ENCODE results near the gene UACA. TPM values are rescaled to one million over a fixed set of nuclear protein-coding genes. Genes with fewer than 3 reads are reported as not detected.

UACA gene
- total RNA-seq, 1 experiment from 2014 or later: 44.8 TPM

DNA sequence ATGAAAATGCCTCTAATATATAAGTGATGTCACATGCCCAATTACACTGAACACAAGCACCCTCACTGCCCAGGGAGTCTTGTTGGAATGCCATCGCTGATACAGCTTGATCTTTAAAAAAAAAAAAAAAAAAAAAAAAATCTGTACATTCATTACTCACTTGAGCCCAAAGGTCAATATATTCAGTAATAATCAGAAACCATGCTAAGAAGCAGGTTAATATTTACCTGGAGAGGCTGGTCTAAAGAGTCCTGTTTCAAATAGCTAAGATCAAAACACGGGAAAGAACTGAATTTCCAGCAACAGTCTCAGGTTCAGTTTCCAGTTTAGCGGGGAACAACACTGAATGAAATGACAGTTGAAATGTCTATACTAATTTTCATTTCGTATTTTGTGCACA lies 109.9 kb downstream of the UACA start:
- Mint-ChIP-seq H3K4me3 (no peak overlapping the region), H3K4me1 (no peaks in the 10 kb centered on the region), H3K27me3 (ENCODE audit: low read depth) (no peaks in the 10 kb centered on the region), H3K9me3 (no peaks in the 10 kb centered on the region), H3K27ac (no peak overlapping the region), H3K36me3 (no peaks in the 10 kb centered on the region)
- ChIA-PET POLR2A (no interaction called here), CTCF (interaction anchor here (0.6 to 1.3 kb wide), 2 partner anchors 65 to 84 kb away, joined by 3 read pairs; no protein-coding TSS in a partner anchor)
- no peak for TF ChIP-seq NFYB (CRISPR knock-in tag; conservative IDR thresholded peaks at IDR 0.05; ENCODE audit: low read depth)
- DNase-seq (ENCODE audit: low spot score): no peak
- no peak for ATAC-seq

DNA sequence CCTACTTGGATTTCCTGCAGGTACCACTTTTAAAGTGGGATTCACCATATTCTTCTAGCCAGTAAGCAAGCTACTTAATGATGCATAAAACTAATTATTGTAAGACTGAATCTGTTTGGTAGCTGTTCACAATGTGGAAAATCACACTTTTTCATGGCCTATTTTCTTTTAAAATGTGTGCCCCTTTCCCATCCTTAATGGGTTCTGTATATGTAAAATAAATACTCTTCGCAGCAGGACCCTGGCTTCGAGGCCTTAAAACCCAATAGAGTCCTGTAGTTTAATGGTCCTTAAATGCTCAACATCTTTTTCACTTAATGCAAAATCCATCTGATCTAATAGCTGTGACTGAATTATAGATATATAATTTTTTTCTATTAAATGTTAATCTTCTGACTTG lies 111.0 kb downstream of the UACA start:
- no peaks in the 10 kb centered on the region for H3K36me3 Mint-ChIP-seq
- ATAC-seq (no peak), DNase-seq (ENCODE audit: low spot score) (no peak)
- no peak overlapping the region for H3K27ac Mint-ChIP-seq
- H3K27me3 Mint-ChIP-seq (ENCODE audit: low read depth): no peaks in the 10 kb centered on the region
- no peaks in the 10 kb centered on the region for H3K4me1 Mint-ChIP-seq
- ChIA-PET POLR2A (no interaction called here), CTCF (no interaction called here)
- H3K4me3 Mint-ChIP-seq: no peak overlapping the region
- H3K9me3 Mint-ChIP-seq: no peaks in the 10 kb centered on the region
- TF ChIP-seq CREB1 (CRISPR knock-in tag; IDR thresholded peaks at IDR 0.05) (no peak), AR (CRISPR knock-in tag; IDR thresholded peaks at IDR 0.05) (no peak), ESRRA (CRISPR knock-in tag; IDR thresholded peaks at IDR 0.05; ENCODE audit: borderline replicate concordance) (no peak), AFF4 (CRISPR knock-in tag; IDR thresholded peaks at IDR 0.05; ENCODE audit: borderline replicate concordance) (no peak), ATF1 (CRISPR knock-in tag; IDR thresholded peaks at IDR 0.05) (no peak), NR2C2 (CRISPR knock-in tag; IDR thresholded peaks at IDR 0.05) (no peak), SMAD3 (CRISPR knock-in tag; IDR thresholded peaks at IDR 0.05; ENCODE audit: borderline replicate concordance) (no peak), NR3C1 (CRISPR knock-in tag; conservative IDR thresholded peaks at IDR 0.05; ENCODE audit: low read depth) (no peak), NFYB (CRISPR knock-in tag; conservative IDR thresholded peaks at IDR 0.05; ENCODE audit: low read depth) (no peak), NFATC4 (CRISPR knock-in tag; IDR thresholded peaks at IDR 0.05) (no peak), SMAD4 (CRISPR knock-in tag; IDR thresholded peaks at IDR 0.05) (no peak)
- TF ChIP-seq, protein P1, sequence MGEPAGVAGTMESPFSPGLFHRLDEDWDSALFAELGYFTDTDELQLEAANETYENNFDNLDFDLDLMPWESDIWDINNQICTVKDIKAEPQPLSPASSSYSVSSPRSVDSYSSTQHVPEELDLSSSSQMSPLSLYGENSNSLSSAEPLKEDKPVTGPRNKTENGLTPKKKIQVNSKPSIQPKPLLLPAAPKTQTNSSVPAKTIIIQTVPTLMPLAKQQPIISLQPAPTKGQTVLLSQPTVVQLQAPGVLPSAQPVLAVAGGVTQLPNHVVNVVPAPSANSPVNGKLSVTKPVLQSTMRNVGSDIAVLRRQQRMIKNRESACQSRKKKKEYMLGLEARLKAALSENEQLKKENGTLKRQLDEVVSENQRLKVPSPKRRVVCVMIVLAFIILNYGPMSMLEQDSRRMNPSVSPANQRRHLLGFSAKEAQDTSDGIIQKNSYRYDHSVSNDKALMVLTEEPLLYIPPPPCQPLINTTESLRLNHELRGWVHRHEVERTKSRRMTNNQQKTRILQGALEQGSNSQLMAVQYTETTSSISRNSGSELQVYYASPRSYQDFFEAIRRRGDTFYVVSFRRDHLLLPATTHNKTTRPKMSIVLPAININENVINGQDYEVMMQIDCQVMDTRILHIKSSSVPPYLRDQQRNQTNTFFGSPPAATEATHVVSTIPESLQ (CRISPR knock-in tag; IDR thresholded peaks at IDR 0.05): no peak
- TF ChIP-seq, protein P2, sequence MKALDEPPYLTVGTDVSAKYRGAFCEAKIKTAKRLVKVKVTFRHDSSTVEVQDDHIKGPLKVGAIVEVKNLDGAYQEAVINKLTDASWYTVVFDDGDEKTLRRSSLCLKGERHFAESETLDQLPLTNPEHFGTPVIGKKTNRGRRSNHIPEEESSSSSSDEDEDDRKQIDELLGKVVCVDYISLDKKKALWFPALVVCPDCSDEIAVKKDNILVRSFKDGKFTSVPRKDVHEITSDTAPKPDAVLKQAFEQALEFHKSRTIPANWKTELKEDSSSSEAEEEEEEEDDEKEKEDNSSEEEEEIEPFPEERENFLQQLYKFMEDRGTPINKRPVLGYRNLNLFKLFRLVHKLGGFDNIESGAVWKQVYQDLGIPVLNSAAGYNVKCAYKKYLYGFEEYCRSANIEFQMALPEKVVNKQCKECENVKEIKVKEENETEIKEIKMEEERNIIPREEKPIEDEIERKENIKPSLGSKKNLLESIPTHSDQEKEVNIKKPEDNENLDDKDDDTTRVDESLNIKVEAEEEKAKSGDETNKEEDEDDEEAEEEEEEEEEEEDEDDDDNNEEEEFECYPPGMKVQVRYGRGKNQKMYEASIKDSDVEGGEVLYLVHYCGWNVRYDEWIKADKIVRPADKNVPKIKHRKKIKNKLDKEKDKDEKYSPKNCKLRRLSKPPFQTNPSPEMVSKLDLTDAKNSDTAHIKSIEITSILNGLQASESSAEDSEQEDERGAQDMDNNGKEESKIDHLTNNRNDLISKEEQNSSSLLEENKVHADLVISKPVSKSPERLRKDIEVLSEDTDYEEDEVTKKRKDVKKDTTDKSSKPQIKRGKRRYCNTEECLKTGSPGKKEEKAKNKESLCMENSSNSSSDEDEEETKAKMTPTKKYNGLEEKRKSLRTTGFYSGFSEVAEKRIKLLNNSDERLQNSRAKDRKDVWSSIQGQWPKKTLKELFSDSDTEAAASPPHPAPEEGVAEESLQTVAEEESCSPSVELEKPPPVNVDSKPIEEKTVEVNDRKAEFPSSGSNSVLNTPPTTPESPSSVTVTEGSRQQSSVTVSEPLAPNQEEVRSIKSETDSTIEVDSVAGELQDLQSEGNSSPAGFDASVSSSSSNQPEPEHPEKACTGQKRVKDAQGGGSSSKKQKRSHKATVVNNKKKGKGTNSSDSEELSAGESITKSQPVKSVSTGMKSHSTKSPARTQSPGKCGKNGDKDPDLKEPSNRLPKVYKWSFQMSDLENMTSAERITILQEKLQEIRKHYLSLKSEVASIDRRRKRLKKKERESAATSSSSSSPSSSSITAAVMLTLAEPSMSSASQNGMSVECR (CRISPR knock-in tag; IDR thresholded peaks at IDR 0.05; ENCODE audit: borderline replicate concordance): no peak
- TF ChIP-seq, protein P3, sequence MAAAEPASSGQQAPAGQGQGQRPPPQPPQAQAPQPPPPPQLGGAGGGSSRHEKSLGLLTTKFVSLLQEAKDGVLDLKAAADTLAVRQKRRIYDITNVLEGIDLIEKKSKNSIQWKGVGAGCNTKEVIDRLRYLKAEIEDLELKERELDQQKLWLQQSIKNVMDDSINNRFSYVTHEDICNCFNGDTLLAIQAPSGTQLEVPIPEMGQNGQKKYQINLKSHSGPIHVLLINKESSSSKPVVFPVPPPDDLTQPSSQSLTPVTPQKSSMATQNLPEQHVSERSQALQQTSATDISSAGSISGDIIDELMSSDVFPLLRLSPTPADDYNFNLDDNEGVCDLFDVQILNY (CRISPR knock-in tag; IDR thresholded peaks at IDR 0.05): no peak
- TF ChIP-seq, protein P4, sequence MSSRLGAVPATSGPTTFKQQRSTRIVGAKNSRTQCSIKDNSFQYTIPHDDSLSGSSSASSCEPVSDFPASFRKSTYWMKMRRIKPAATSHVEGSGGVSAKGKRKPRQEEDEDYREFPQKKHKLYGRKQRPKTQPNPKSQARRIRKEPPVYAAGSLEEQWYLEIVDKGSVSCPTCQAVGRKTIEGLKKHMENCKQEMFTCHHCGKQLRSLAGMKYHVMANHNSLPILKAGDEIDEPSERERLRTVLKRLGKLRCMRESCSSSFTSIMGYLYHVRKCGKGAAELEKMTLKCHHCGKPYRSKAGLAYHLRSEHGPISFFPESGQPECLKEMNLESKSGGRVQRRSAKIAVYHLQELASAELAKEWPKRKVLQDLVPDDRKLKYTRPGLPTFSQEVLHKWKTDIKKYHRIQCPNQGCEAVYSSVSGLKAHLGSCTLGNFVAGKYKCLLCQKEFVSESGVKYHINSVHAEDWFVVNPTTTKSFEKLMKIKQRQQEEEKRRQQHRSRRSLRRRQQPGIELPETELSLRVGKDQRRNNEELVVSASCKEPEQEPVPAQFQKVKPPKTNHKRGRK (CRISPR knock-in tag; IDR thresholded peaks at IDR 0.05; ENCODE audit: borderline replicate concordance): no peak
- TF ChIP-seq, protein P5, sequence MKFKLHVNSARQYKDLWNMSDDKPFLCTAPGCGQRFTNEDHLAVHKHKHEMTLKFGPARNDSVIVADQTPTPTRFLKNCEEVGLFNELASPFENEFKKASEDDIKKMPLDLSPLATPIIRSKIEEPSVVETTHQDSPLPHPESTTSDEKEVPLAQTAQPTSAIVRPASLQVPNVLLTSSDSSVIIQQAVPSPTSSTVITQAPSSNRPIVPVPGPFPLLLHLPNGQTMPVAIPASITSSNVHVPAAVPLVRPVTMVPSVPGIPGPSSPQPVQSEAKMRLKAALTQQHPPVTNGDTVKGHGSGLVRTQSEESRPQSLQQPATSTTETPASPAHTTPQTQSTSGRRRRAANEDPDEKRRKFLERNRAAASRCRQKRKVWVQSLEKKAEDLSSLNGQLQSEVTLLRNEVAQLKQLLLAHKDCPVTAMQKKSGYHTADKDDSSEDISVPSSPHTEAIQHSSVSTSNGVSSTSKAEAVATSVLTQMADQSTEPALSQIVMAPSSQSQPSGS (CRISPR knock-in tag; IDR thresholded peaks at IDR 0.05; ENCODE audit: borderline replicate concordance, low read depth): no peak
